HCEC 1CT (cell line): ENCODE data around the gene TOMM70.
A peak's percentile ranks its signal among the peaks of the same experiment; 100 is the strongest.
"Not testable (repeated sequence)": the region's sequence is repeated elsewhere in the genome, so short reads cannot be mapped to it uniquely, and the experiment has no call there.

Experiments
- DNase-seq: peaks from one replicate; pipeline ENCODE4 v3.0.0-alpha.2; 2017

The TOMM70 gene

GRCh38 chr3:100400780-100401673 is at the start of gene TOMM70, which contains the start of gene LNP1:
Gene TOMM70 (minus strand): TSS chr3:100401089. CDS start chr3:100400949, 140 bp downstream.
Gene LNP1 (plus strand): TSS chr3:100401539. CDS start chr3:100429730, 28,191 bp downstream.
- peak; percentile 99 for DNase-seq

- DNase-seq = no peak
Observed at GRCh38 chr3:100449214-100449613, 48.3 kb upstream of the TOMM70 start.

GRCh38 chr3:100448079-100448478 is 47.2 kb upstream of the TOMM70 start:
- no peak for DNase-seq

- DNase-seq = not testable (repeated sequence)
Observed at GRCh38 chr3:100447067-100447466, 46.2 kb upstream of the TOMM70 start.

- DNase-seq = no peak
Observed at GRCh38 chr3:100443690-100444089, 42.8 kb upstream of the TOMM70 start.

GRCh38 chr3:100440895-100441294 is 40.0 kb upstream of the TOMM70 start:
- DNase-seq = no peak

- DNase-seq = peak; percentile 3
Observed at GRCh38 chr3:100438623-100438974, 37.7 kb upstream of the TOMM70 start.

- peak; percentile 18 for DNase-seq
Observed at GRCh38 chr3:100437721-100438622, 37.1 kb upstream of the TOMM70 start.

GRCh38 chr3:100436951-100437350 is 36.1 kb upstream of the TOMM70 start:
- peak; percentile 61 for DNase-seq

GRCh38 chr3:100429187-100429716 is 28.4 kb upstream of the TOMM70 start:
- DNase-seq = no peak

- no peak for DNase-seq
Observed at GRCh38 chr3:100427699-100428098, 26.8 kb upstream of the TOMM70 start.

GRCh38 chr3:100426067-100426682 is 25.3 kb upstream of the TOMM70 start:
- DNase-seq = no peak

- DNase-seq = no peak
Observed at GRCh38 chr3:100425316-100425715, 24.4 kb upstream of the TOMM70 start.

- no peak for DNase-seq
Observed at GRCh38 chr3:100424261-100424660, 23.4 kb upstream of the TOMM70 start.

GRCh38 chr3:100423611-100424010 is 22.7 kb upstream of the TOMM70 start:
- no peak for DNase-seq

- no peak for DNase-seq
Observed at GRCh38 chr3:100420885-100421284, 20.0 kb upstream of the TOMM70 start.

GRCh38 chr3:100419406-100419805 is 18.5 kb upstream of the TOMM70 start:
- no peak for DNase-seq

- no peak for DNase-seq
Observed at GRCh38 chr3:100416863-100417262, 16.0 kb upstream of the TOMM70 start.

- DNase-seq = no peak
Observed at GRCh38 chr3:100416176-100416575, 15.3 kb upstream of the TOMM70 start.

GRCh38 chr3:100413613-100414012 is 12.7 kb upstream of the TOMM70 start:
- no peak for DNase-seq

GRCh38 chr3:100412912-100413590 is 12.2 kb upstream of the TOMM70 start:
- no peak for DNase-seq
